Suprapubic skin (tissue), 4 donors: Measurements from ENCODE around the gene DCDC2C.

Experiments used
- CTCF ChIP-seq, 2 donors: fragments of 200-600 bp in 1 of 2; fragments of 450-650 bp in 1 of 2; sonication (generic) in 1 of 2; IDR thresholded peaks; one replicate each; pipeline ENCODE4 v1.5.1; 2016 to 2019; ENCODE audit warnings: antibody characterized with exemption in 2 of 2, mild to moderate bottlenecking in 1 of 2, moderate library complexity in 1 of 2
- POLR2A ChIP-seq, 2 donors: fragments of 450-650 bp; IDR thresholded peaks; one replicate each; pipeline ENCODE4 v1.6.1; 2017; ENCODE audit warnings: antibody characterized with exemption in 2 of 2, mild to moderate bottlenecking in 2 of 2, moderate library complexity in 2 of 2
- POLR2AphosphoS5 ChIP-seq, 3 donors: sonication (generic); formaldehyde crosslinking; IDR thresholded peaks; one replicate each; pipeline ENCODE4 v1.6.1; 2017; ENCODE audit warnings: antibody characterized with exemption in 3 of 3

- TF ChIP-seq CTCF (IDR thresholded peaks at IDR 0.05) (no peak), POLR2AphosphoS5 (IDR thresholded peaks at IDR 0.05) (no peak), POLR2A (IDR thresholded peaks at IDR 0.05) (no peak)
Observed at GRCh38 chr2:3864943-3865865, 161.8 kb downstream of the DCDC2C start.
